Epithelial cell of esophagus (primary cell): ENCODE measurements around the gene CEBPA.
"Not testable (repeated sequence)": the region's sequence is repeated elsewhere in the genome, so short reads cannot be mapped to it uniquely, and the experiment has no call there.

Experiments
- DNase-seq: peaks from one replicate; pipeline ENCODE4 v3.0.0; 2010; ENCODE audit warnings: low read depth
- H3K4me3 ChIP-seq: 2 replicates; pipeline ENCODE4 v1.5.1; 2011; ENCODE audit warnings: mild to moderate bottlenecking, low read length, control low read depth
- CTCF ChIP-seq: IDR thresholded peaks from 2 replicates; pipeline ENCODE4 v1.5.1; 2011; ENCODE audit warnings: low read depth, mild to moderate bottlenecking, low read length, control low read depth, inconsistent platforms; ENCODE audit not compliant: insufficient read depth; ENCODE audit errors: missing control alignments

The CEBPA gene

DNA sequence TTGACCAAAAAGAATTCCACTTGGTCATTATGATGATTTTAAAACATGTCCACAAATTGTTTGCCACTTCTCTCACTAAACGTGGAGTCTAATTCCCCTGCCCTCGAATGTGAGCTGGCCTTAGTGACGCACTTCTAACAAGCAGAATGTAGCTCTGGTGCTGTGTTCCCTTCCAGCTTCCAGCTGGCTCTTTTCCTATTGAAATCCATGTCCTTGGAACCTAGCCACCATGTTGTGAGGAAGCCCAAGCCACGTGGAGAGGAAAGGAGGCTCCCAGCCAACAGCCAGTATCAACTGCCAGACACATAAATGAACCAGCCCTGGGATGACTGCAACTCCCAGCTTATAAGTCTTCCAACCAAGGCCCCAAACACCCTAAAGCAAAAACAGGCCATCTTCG lies 23.6 kb upstream of the CEBPA start:
- no peak overlapping the region for H3K4me3 ChIP-seq
- DNase-seq: no peak
- TF ChIP-seq CTCF: no peak

DNA sequence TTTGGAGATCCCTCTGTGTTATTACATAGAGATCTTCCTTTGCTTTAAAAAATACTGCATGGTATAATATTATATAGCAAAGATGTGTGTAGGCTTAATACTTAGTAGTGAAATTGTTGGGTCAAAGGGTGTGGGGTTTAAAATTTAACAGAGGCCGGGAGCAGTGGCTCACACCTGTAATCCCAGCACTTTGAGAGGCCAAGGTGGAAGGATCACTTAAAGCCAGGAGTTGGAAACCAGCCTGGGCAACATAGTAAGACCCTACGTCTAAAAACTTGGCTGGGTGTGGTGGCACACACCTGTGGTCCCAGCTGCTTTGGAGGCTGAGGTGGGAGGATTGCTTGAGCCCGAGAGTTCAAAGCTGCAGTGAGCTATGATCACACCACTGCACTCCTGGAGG lies 22.3 kb upstream of the CEBPA start:
- DNase-seq: no peak
- TF ChIP-seq CTCF: no peak
- H3K4me3 ChIP-seq: no peak overlapping the region

GRCh38 chr19:33323093-33323820 lies 20.9 kb upstream of the CEBPA start:
- no peak for TF ChIP-seq CTCF
- no peak overlapping the region for H3K4me3 ChIP-seq
- DNase-seq: no peak

DNA sequence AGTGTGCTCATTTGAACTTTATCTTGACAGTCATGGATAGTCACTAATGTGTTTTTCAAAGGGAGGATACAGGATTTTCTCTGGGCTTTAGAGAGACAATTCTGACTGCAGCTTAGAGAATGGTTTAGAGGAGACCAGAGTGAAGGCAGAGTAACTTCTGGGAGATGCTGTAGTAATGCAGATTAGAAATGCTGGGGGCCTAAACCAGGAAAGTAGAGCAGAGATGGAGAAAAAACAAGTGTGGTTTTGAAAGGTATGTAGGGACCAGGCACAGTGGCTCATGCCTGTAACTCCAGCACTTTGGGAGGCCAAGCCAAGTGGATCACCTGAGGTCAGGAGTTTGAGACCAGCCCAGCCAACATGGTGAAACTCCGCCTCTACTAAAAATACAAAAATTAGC lies 18.3 kb upstream of the CEBPA start:
- DNase-seq: no peak
- TF ChIP-seq CTCF: no peak

GRCh38 chr19:33317991-33318390 lies 15.7 kb upstream of the CEBPA start:
- DNase-seq: not testable (repeated sequence)

More for the DNA sequence above, 18.3 kb upstream of the CEBPA start:
- H3K4me3 ChIP-seq: no peak overlapping the region

DNA sequence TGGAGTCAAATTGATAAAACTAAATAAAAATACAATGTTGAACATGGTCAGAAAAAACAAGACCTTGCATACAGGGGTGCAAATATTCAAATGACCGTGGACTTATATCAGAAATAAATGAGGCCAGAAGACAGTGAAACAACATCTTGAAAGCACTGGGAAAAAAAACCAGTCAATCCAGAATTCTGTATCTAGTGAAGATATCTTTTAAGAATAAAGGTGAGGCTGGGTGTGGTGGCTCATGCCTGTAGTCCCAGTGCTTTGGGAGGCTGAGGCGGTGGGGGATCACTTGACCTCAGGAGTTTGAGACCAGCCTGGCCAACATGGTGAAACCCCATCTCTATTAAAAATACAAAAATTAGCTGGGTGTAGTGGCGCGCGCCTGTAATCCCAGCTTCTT lies 15.2 kb upstream of the CEBPA start:
- H3K4me3 ChIP-seq: no peak overlapping the region
- DNase-seq: no peak
- no peak for TF ChIP-seq CTCF

More at GRCh38 chr19:33317991-33318390, 15.7 kb upstream of the CEBPA start:
- H3K4me3 ChIP-seq: not testable (repeated sequence)

GRCh38 chr19:33316541-33317264 lies 14.4 kb upstream of the CEBPA start:
- no peak overlapping the region for H3K4me3 ChIP-seq
- DNase-seq: no peak
- TF ChIP-seq CTCF: no peak

DNA sequence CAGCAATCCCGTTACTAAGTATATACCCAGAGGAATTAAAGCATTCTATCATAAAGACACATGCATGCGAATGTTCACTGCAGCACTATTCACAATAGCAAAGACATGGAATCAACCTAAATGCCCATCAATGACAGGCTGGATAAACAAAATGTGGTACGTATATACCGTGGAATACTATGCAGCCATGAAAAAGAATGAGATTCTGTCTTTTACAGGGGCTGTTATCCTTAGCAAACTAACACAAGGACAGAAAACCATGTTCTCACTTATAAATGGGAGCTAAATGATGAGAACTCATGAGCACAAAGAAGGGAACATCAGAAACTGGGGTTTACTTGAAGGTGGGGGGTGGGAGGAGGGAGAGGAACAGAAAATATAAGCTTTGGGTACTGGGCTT lies 10.5 kb upstream of the CEBPA start:
- H3K4me3 ChIP-seq, DNase-seq: not testable (repeated sequence)
